H1 (cell line): ENCODE data around the gene ATG7. TPM values are rescaled to one million over a fixed set of nuclear protein-coding genes. Genes with fewer than 3 reads are reported as not detected.
"Not testable (repeated sequence)": the region's sequence is repeated elsewhere in the genome, so short reads cannot be mapped to it uniquely, and the experiment has no call there.

ENCODE experiments used
- CTCF ChIA-PET: fragments of 300-600 bp; sonication (Branson Sonifier 250); formaldehyde crosslinking; loops from one replicate; lab custom pipeline; 2021; ENCODE audit not compliant: partially characterized antibody; lab: Charles Lee
- POLR2A ChIA-PET: fragments of 300-600 bp; sonication (Branson Sonifier 250); formaldehyde crosslinking; loops from one replicate; lab custom pipeline; 2021; ENCODE audit warnings: inconsistent platforms; ENCODE audit not compliant: partially characterized antibody; lab: Charles Lee
- DNase-seq, 2 experiments: peaks; one replicate each; pipeline versions ENCODE4 v3.0.0 to v3.0.0-alpha.2; 2010 to 2022; ENCODE audit warnings: low spot score in 2 of 2, low read depth in 1 of 2, mixed read lengths in 1 of 2
- FAIRE-seq: peaks from 2 replicates; lab custom pipeline; 2011; peaks lifted over from hg19 to GRCh38; lab: Jason Lieb, UNC
- H2AFZ ChIP-seq: 2 replicates; pipeline ENCODE4 v1.8.1; 2012; ENCODE audit warnings: low read length, inconsistent platforms
- H2AK5ac ChIP-seq: 2 replicates; pipeline ENCODE4 v1.6.1; 2013; ENCODE audit warnings: low read depth, low read length
- H2BK120ac ChIP-seq: replicated peaks from 2 replicates; pipeline ENCODE3; 2013; ENCODE audit warnings: low read depth, low read length, inconsistent platforms
- H2BK12ac ChIP-seq: 2 replicates; pipeline ENCODE4 v1.6.1; 2013; ENCODE audit warnings: low read depth, low read length
- H2BK15ac ChIP-seq: 2 replicates; pipeline ENCODE4 v1.6.1; 2013; ENCODE audit warnings: low read length
- H2BK20ac ChIP-seq: 2 replicates; pipeline ENCODE4 v1.6.1; 2013; ENCODE audit warnings: low read length
- H2BK5ac ChIP-seq: 2 replicates; pipeline ENCODE4 v1.6.1; 2013; ENCODE audit warnings: low read depth, low read length
- H3K14ac ChIP-seq: 2 replicates; pipeline ENCODE4 v1.6.1; 2013; ENCODE audit warnings: inconsistent platforms; ENCODE audit not compliant: insufficient read length
- H3K18ac ChIP-seq: 2 replicates; pipeline ENCODE4 v1.6.1; 2013; ENCODE audit warnings: low read length; ENCODE audit errors: extremely low read depth
- H3K23ac ChIP-seq: 2 replicates; pipeline ENCODE4 v1.6.1; 2013; ENCODE audit warnings: inconsistent platforms; ENCODE audit not compliant: insufficient read length
- H3K23me2 ChIP-seq: 2 replicates; pipeline ENCODE4 v1.6.1; 2013; ENCODE audit warnings: low read depth, low read length
- H3K27ac ChIP-seq: 2 replicates; pipeline ENCODE4 v1.6.1; 2011; ENCODE audit warnings: low read depth, low read length, inconsistent platforms
- H3K27me3 ChIP-seq, 4 experiments: replicated peaks in 1 of 4; 1 replicate in 1 of 4; 2 replicates in 3 of 4; pipeline versions ENCODE4 v1.6.1 to v1.8.1; 2011 to 2013; ENCODE audit warnings: low read length in 3 of 4, mild to moderate bottlenecking in 3 of 4, inconsistent platforms in 2 of 4, mixed read lengths in 2 of 4, moderate library complexity in 1 of 4; ENCODE audit not compliant: control insufficient read depth in 3 of 4, insufficient read depth in 3 of 4; ENCODE audit errors: extremely low read depth in 1 of 4
- H3K36me3 ChIP-seq, 4 experiments: 2 replicates each; pipeline versions ENCODE4 v1.6.1 to v1.8.1; 2011 to 2013; ENCODE audit warnings: mild to moderate bottlenecking in 4 of 4, low read length in 3 of 4, moderate library complexity in 2 of 4, control low read depth in 1 of 4, inconsistent platforms in 1 of 4; ENCODE audit not compliant: insufficient read depth in 4 of 4, control insufficient read depth in 2 of 4
- H3K4ac ChIP-seq: replicated peaks from 2 replicates; pipeline ENCODE3; 2013; ENCODE audit warnings: low read length, low read depth, mixed read lengths, inconsistent platforms; ENCODE audit not compliant: insufficient read length
- H3K4me1 ChIP-seq, 4 experiments: replicated peaks in 1 of 4; 1 replicate in 1 of 4; 2 replicates in 3 of 4; pipeline versions ENCODE4 v1.6.1 to v1.8.1; 2011 to 2013; ENCODE audit warnings: low read length in 3 of 4, inconsistent platforms in 2 of 4, mixed read lengths in 1 of 4; ENCODE audit not compliant: insufficient read depth in 4 of 4, control insufficient read depth in 3 of 4
- H3K4me2 ChIP-seq, 2 experiments: 2 replicates each; pipeline versions ENCODE4 v1.6.1 to v1.8.1; 2011 to 2013; ENCODE audit warnings: low read depth in 2 of 2, low read length in 2 of 2, control low read depth in 1 of 2, inconsistent platforms in 1 of 2, mild to moderate bottlenecking in 1 of 2; ENCODE audit not compliant: insufficient read depth in 1 of 2
- H3K4me3 ChIP-seq, 4 experiments: fragments of 200-600, 300-600 bp in 1 of 4; sonication (generic), shearing (Covaris generic), sonication (Bioruptor Twin) in 1 of 4; 2 replicates each; pipeline versions ENCODE4 v1.5.1 to v1.8.1; 2011 to 2016; ENCODE audit warnings: low read length in 4 of 4, low read depth in 3 of 4, control low read depth in 2 of 4, inconsistent platforms in 2 of 4, mild to moderate bottlenecking in 2 of 4, mixed read lengths in 1 of 4, moderate library complexity in 1 of 4; ENCODE audit not compliant: insufficient read depth in 2 of 4; ENCODE audit errors: extremely low read depth in 1 of 4
- H3K56ac ChIP-seq: replicated peaks from 2 replicates; pipeline ENCODE3; 2013; ENCODE audit warnings: low read depth, mild to moderate bottlenecking, mixed read lengths, low read length, inconsistent platforms; ENCODE audit not compliant: insufficient read length
- H3K79me1 ChIP-seq: 2 replicates; pipeline ENCODE4 v1.6.1; 2013; ENCODE audit warnings: low read depth, low read length, control low read depth
- H3K79me2 ChIP-seq, 2 experiments: 2 replicates each; pipeline versions ENCODE4 v1.6.1 to v1.8.1; 2012 to 2013; ENCODE audit warnings: low read length in 2 of 2, mild to moderate bottlenecking in 2 of 2, inconsistent platforms in 1 of 2; ENCODE audit not compliant: insufficient read depth in 2 of 2, control insufficient read depth in 1 of 2
- H3K9ac ChIP-seq, 4 experiments: replicated peaks in 1 of 4; 1 replicate in 1 of 4; 2 replicates in 3 of 4; pipeline versions ENCODE4 v1.6.1 to v1.8.1; 2011 to 2013; ENCODE audit warnings: low read depth in 3 of 4, low read length in 3 of 4, control low read depth in 2 of 4, mild to moderate bottlenecking in 2 of 4, moderate library complexity in 2 of 4, inconsistent platforms in 1 of 4; ENCODE audit errors: extremely low read depth in 1 of 4
- H3K9me3 ChIP-seq, 2 experiments: 2 replicates each; pipeline versions ENCODE4 v1.6.1 to v1.8.1; 2012 to 2013; ENCODE audit warnings: mild to moderate bottlenecking in 2 of 2, moderate library complexity in 2 of 2, control low read depth in 1 of 2, inconsistent platforms in 1 of 2, low read depth in 1 of 2, low read length in 1 of 2, mixed read lengths in 1 of 2; ENCODE audit not compliant: insufficient read depth in 2 of 2
- H4K20me1 ChIP-seq, 2 experiments: replicated peaks in 1 of 2; 2 replicates each; pipeline versions ENCODE3 to v1.8.1; 2011 to 2013; ENCODE audit warnings: inconsistent platforms in 2 of 2, low read length in 2 of 2, mild to moderate bottlenecking in 1 of 2; ENCODE audit not compliant: insufficient read depth in 2 of 2, control insufficient read depth in 1 of 2
- H4K5ac ChIP-seq: 2 replicates; pipeline ENCODE4 v1.6.1; 2013; ENCODE audit warnings: low read length, low read depth, mixed read lengths, inconsistent platforms; ENCODE audit not compliant: insufficient read length
- H4K8ac ChIP-seq: 2 replicates; pipeline ENCODE4 v1.8.0; 2013; ENCODE audit warnings: mild to moderate bottlenecking, moderate library complexity, low read length, inconsistent platforms; ENCODE audit not compliant: insufficient read depth; ENCODE audit errors: extremely low read depth
- H4K91ac ChIP-seq: replicated peaks from 2 replicates; pipeline ENCODE3; 2013; ENCODE audit warnings: low read length, mixed read lengths, inconsistent platforms; ENCODE audit not compliant: insufficient read length
- WGBS, 2 experiments: shearing (Covaris generic) in 1 of 2; methylation state at CpG; one replicate each; pipeline versions ENCODE4 v1.1.6 to v1.1.7; 2013 to 2015; ENCODE audit warnings: low lambda C conversion rate in 2 of 2, mixed read lengths in 2 of 2, inconsistent platforms in 1 of 2, low coverage in 1 of 2, missing lambda C conversion rate in 1 of 2; ENCODE audit not compliant: insufficient replicate concordance in 2 of 2, insufficient coverage in 1 of 2, insufficient read length in 1 of 2; ENCODE audit errors: extremely low coverage in 1 of 2, missing lambda C conversion rate in 1 of 2; 5-methylcytosine and 5-hydroxymethylcytosine counted together
- polyA plus RNA-seq, 7 experiments: library from polyadenylated mRNA; depleted of rRNA in 3 of 7; stranded (reverse) in 5 of 7; unstranded in 2 of 7; fragments of >200 nt in 5 of 7; fragments of 200-250 nt in 2 of 7; gene quantifications; 1 replicate in 5 of 7; 2 replicates in 1 of 7; 4 replicates in 1 of 7; pipeline versions ENCODE4 v1.2.1 to v1.2.3, GENCODE V29; 2011 to 2013; ENCODE audit warnings: missing spikeins in 2 of 7, mixed read lengths in 2 of 7
- total RNA-seq: library from RNA; stranded (reverse); fragmentation: NEBNext Ultra II Directional; extraction: Animal tissue kit (Norgen Biotek cat#: 25700); gene quantifications from 2 replicates; pipeline ENCODE4 v1.2.1, GENCODE V29; 2021

The ATG7 gene
- total and polyA plus RNA-seq, 2 of the 8 experiments (the other 6 are each of a cell fraction or from before 2014, with no cell fraction given): 15.0 to 19.1 TPM

DNA sequence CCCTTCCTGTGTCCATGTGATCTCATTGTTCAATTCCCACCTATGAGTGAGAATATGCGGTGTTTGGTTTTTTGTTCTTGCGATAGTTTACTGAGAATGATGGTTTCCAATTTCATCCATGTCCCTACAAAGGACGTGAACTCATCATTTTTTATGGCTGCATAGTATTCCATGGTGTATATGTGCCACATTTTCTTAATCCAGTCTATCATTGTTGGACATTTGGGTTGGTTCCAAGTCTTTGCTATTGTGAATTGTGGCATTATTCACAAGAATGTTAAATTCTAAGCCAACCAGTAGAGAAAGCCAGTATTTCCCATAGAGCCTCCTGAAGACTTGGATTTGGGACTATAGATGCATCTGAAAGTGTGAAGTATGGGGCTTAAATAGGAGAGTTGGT, 230.2 kb downstream of the ATG7 start:
- H4K5ac ChIP-seq, H3K9me3 ChIP-seq, H2AFZ ChIP-seq, H3K79me2 ChIP-seq, FAIRE-seq, H3K23ac ChIP-seq, CTCF ChIA-PET, H2BK12ac ChIP-seq, H3K36me3 ChIP-seq, H2BK20ac ChIP-seq, H3K9ac ChIP-seq, DNase-seq, H3K4me2 ChIP-seq, H3K14ac ChIP-seq, H3K27me3 ChIP-seq, H3K4me3 ChIP-seq, H3K56ac ChIP-seq, H3K23me2 ChIP-seq, H3K4me1 ChIP-seq, POLR2A ChIA-PET, H2BK15ac ChIP-seq, H4K20me1 ChIP-seq, H2AK5ac ChIP-seq, H3K79me1 ChIP-seq, H4K91ac ChIP-seq, H3K27ac ChIP-seq, H4K8ac ChIP-seq, H2BK120ac ChIP-seq, H3K18ac ChIP-seq, H3K4ac ChIP-seq, H2BK5ac ChIP-seq: not testable (repeated sequence)
- WGBS, 2 experiments: no CpG with 5 or more reads among the region's 3 CpGs
